ENCODE data around the gene ZBTB17. TPM values are rescaled to one million over a fixed set of nuclear protein-coding genes. Genes with fewer than 3 reads are reported as not detected.
"Not testable (repeated sequence)": the region's sequence is repeated elsewhere in the genome, so short reads cannot be mapped to it uniquely, and the experiment has no call there.

ZBTB17 gene
- total RNA-seq, 2 experiments from 2014 or later: 52.9 to 53.4 TPM

DNA sequence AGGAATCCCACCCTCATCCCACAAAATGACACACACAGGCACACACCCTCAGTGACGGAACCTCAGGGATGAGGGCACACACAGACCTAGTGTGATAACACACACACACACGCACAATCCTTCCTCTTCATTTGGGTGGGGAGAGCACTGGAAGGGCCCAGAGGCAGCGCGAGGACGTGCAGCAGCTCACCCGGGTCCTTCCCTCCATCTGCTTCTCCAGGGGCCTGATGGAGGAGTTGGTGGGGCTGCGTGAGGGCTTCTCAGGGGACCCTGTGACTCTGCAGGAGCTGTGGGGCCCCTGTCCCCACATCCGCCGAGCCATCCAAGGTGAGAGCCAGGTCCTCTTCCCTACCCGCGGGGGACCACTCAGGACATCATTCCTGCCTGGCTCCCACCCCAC, 46.5 kb upstream of the ZBTB17 start:
- H3K4me1 ChIP-seq (ENCODE audit: insufficient read depth, low read length, poor library complexity, severe bottlenecking): no peaks in the 10 kb centered on the region
- CTCF ChIA-PET (ENCODE audit: unreplicated experiment): no interaction called here
- no peak overlapping the region for H2AFZ ChIP-seq (ENCODE audit: low read length)
- no TSS peak for BruUV-seq (replicated peaks)
- intact Hi-C loops (cut with micrococcal nuclease; ENCODE audit: unreplicated experiment): no loop called here
- H3K36me3 ChIP-seq (ENCODE audit: insufficient read depth, low read length): no peaks in the 10 kb centered on the region
- H3K9me3 ChIP-seq (ENCODE audit: low read length): no peaks in the 10 kb centered on the region
- H3K79me2 ChIP-seq (ENCODE audit: insufficient read depth, low read depth, low read length): no peaks in the 10 kb centered on the region
- H3K9me2 ChIP-seq (ENCODE audit: insufficient read depth, low read length): no peaks in the 10 kb centered on the region
- no peak overlapping the region for H3K27ac ChIP-seq (ENCODE audit: low read depth, low read length, poor library complexity, severe bottlenecking)
- TF ChIP-seq EZH2phosphoT487 (IDR thresholded peaks at IDR 0.05; ENCODE audit: borderline replicate concordance, low read depth, low read length): no peak
- TF ChIP-seq, protein P1, sequence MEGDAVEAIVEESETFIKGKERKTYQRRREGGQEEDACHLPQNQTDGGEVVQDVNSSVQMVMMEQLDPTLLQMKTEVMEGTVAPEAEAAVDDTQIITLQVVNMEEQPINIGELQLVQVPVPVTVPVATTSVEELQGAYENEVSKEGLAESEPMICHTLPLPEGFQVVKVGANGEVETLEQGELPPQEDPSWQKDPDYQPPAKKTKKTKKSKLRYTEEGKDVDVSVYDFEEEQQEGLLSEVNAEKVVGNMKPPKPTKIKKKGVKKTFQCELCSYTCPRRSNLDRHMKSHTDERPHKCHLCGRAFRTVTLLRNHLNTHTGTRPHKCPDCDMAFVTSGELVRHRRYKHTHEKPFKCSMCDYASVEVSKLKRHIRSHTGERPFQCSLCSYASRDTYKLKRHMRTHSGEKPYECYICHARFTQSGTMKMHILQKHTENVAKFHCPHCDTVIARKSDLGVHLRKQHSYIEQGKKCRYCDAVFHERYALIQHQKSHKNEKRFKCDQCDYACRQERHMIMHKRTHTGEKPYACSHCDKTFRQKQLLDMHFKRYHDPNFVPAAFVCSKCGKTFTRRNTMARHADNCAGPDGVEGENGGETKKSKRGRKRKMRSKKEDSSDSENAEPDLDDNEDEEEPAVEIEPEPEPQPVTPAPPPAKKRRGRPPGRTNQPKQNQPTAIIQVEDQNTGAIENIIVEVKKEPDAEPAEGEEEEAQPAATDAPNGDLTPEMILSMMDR (conservative IDR thresholded peaks at IDR 0.05; ENCODE audit: low read length): no peak
- no peak overlapping the region for H3K4me3 ChIP-seq (ENCODE audit: low read depth, low read length, poor library complexity, severe bottlenecking)
- POLR2A ChIA-PET: no interaction called here
- H3K4me2 ChIP-seq (ENCODE audit: low read length): no peak overlapping the region
- no peak for DNase-seq (ENCODE audit: low spot score)
- no peaks in the 10 kb centered on the region for H4K20me1 ChIP-seq (ENCODE audit: insufficient read depth, low read length)

DNA sequence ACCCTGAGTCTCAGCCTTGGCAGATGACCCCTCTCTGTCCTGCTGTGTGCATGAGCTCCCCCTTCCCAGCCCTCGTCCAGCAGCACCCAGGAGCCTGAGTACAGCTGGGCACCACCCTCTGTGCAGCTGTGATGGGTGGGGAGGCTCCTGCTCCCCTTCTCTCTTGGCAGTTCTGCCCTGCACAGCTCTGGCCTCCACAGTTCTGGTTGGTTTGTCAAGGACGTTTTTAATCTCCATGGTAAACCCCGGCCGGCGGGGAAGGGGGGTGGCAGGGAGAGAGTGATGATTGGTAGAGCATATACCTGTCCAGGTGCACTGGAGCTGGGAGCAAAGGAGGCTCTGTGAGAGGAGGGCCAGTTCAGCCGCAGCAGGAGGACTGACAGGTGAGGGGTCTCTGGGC, 45.8 kb upstream of the ZBTB17 start, which contains the start of gene CLCNKA:
CLCNKA (plus strand) TSS at position 356 of the 400 bp plus-strand sequence. CDS start 584 bp downstream, outside the sequence.
- Histone ChIP-seq H3K79me2 (ENCODE audit: insufficient read depth, low read depth, low read length) (no peaks in the 10 kb centered on the region), H3K4me1 (ENCODE audit: insufficient read depth, low read length, poor library complexity, severe bottlenecking) (no peaks in the 10 kb centered on the region), H3K36me3 (ENCODE audit: insufficient read depth, low read length) (no peaks in the 10 kb centered on the region), H2AFZ (ENCODE audit: low read length) (no peak within 1 kb of the TSS), H3K9me3 (ENCODE audit: low read length) (no peaks in the 10 kb centered on the region), H3K9me2 (ENCODE audit: insufficient read depth, low read length) (no peaks in the 10 kb centered on the region), H3K4me3 (ENCODE audit: low read depth, low read length, poor library complexity, severe bottlenecking) (no peak within 1 kb of the TSS), H3K27ac (ENCODE audit: low read depth, low read length, poor library complexity, severe bottlenecking) (no peak within 1 kb of the TSS), H4K20me1 (ENCODE audit: insufficient read depth, low read length) (no peaks in the 10 kb centered on the region), H3K4me2 (ENCODE audit: low read length) (no peak within 1 kb of the TSS)
- ChIA-PET POLR2A (no interaction called here), CTCF (ENCODE audit: unreplicated experiment) (no interaction called here)
- no peak for TF ChIP-seq EZH2phosphoT487 (IDR thresholded peaks at IDR 0.05; ENCODE audit: borderline replicate concordance, low read depth, low read length)
- TF ChIP-seq, protein P1 (conservative IDR thresholded peaks at IDR 0.05; ENCODE audit: low read length): no peak
- no TSS peak for BruUV-seq (replicated peaks)
- no peak for DNase-seq (ENCODE audit: low spot score)
- intact Hi-C loops (cut with micrococcal nuclease; ENCODE audit: unreplicated experiment): loop anchor here (2.0 kb wide), 1 partner anchor 21 kb away; the partner anchor contains the start of gene CLCNKB

DNA sequence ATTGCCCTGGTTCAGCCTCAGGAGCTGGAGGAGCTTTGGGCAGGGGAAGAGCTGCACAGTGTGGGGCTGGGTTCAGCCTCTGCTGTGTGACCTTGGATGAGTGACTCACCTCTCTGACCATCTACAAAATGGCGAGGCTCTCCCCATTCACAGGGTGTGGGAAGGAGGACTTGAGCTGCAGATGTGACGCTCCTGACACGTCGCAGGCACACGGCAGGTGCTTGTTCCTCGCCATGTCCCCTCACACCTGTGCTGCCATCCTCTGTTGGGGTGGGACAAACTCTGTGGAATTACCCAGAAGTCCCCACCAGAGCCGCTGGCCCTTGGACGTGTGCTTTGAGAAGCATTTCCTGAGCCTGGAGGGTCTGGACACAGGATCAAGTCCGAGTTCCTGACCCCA, 45.0 kb upstream of the ZBTB17 start:
- H3K9me2 ChIP-seq (ENCODE audit: insufficient read depth, low read length); H2AFZ ChIP-seq (ENCODE audit: low read length); H3K79me2 ChIP-seq (ENCODE audit: insufficient read depth, low read depth, low read length); H3K4me2 ChIP-seq (ENCODE audit: low read length); H3K4me1 ChIP-seq (ENCODE audit: insufficient read depth, low read length, poor library complexity, severe bottlenecking); H4K20me1 ChIP-seq (ENCODE audit: insufficient read depth, low read length); H3K4me3 ChIP-seq (ENCODE audit: low read depth, low read length, poor library complexity, severe bottlenecking); BruUV-seq (replicated peaks); CTCF ChIA-PET (ENCODE audit: unreplicated experiment); POLR2A ChIA-PET; H3K9me3 ChIP-seq (ENCODE audit: low read length); H3K27ac ChIP-seq (ENCODE audit: low read depth, low read length, poor library complexity, severe bottlenecking); DNase-seq (ENCODE audit: low spot score); H3K36me3 ChIP-seq (ENCODE audit: insufficient read depth, low read length): not testable (repeated sequence)
- intact Hi-C loops (cut with micrococcal nuclease; ENCODE audit: unreplicated experiment): loop anchor here (2.0 kb wide), 1 partner anchor 22 kb away; the partner anchor contains the start of gene CLCNKB

Measured in OCI-LY7 (cell line).